Tibial nerve (tissue), 4 donors: Measurements from ENCODE around the gene FA2H. TPM values are rescaled to one million over a fixed set of nuclear protein-coding genes. Genes with fewer than 3 reads are reported as not detected.

ENCODE experiments used
- DNase-seq, 2 donors: peaks; one replicate each; pipeline ENCODE4 v3.0.0-alpha.2; 2019; ENCODE audit warnings: low spot score in 2 of 2
- H3K27ac ChIP-seq, 4 donors: fragments of 200-600 bp; sonication (generic) in 3 of 4; one replicate each; pipeline ENCODE4 v1.5.1; 2017 to 2019; ENCODE audit warnings: mild to moderate bottlenecking in 1 of 4
- H3K27me3 ChIP-seq, 2 donors: fragments of 200-600 bp; sonication (generic) in 1 of 2; one replicate each; pipeline versions ENCODE4 v1.5.1 to v1.6.0; 2017 to 2019
- H3K36me3 ChIP-seq, 3 donors: fragments of 200-600 bp; sonication (generic); one replicate each; pipeline ENCODE4 v1.5.1; 2018 to 2019
- H3K4me1 ChIP-seq, 4 donors: fragments of 200-600 bp; sonication (generic) in 3 of 4; one replicate each; pipeline ENCODE4 v1.5.1; 2017 to 2019
- H3K4me3 ChIP-seq, 4 donors: fragments of 200-600 bp; sonication (generic) in 3 of 4; one replicate each; pipeline ENCODE4 v1.5.1; 2017 to 2019; ENCODE audit warnings: mild to moderate bottlenecking in 1 of 4, moderate library complexity in 1 of 4
- H3K9me3 ChIP-seq, 4 donors: fragments of 200-600 bp; sonication (generic) in 3 of 4; one replicate each; pipeline ENCODE4 v1.5.1; 2017 to 2019
- EP300 ChIP-seq, 2 donors: sonication (generic); formaldehyde crosslinking; IDR thresholded peaks; one replicate each; pipeline ENCODE4 v1.6.1; 2017; ENCODE audit warnings: antibody characterized with exemption in 2 of 2, mild to moderate bottlenecking in 1 of 2
- POLR2A ChIP-seq, 2 donors: fragments of 450-650 bp; IDR thresholded peaks; one replicate each; pipeline ENCODE4 v1.6.1; 2017; ENCODE audit warnings: antibody characterized with exemption in 2 of 2, mild to moderate bottlenecking in 2 of 2, moderate library complexity in 2 of 2
- WGBS, 2 donors: methylation state at CpG; one replicate each; pipeline ENCODE4 v1.1.5; 2018; 5-methylcytosine and 5-hydroxymethylcytosine counted together
- total RNA-seq, 4 donors: library from RNA; depleted of rRNA; stranded (reverse); fragments of >200 nt; gene quantifications; one replicate each; pipeline ENCODE4 v1.1.0, GENCODE V29; 2016
- TF ChIP-seq, protein P1 (sequence below), 5 experiments: fragments of 200-600 bp in 3 of 5; fragments of 450-650 bp in 2 of 5; sonication (generic) in 3 of 5; IDR thresholded peaks; one replicate each; pipeline ENCODE4 v1.5.1; 2016 to 2019; ENCODE audit warnings: antibody characterized with exemption in 5 of 5, mild to moderate bottlenecking in 3 of 5, moderate library complexity in 2 of 5

Gene FA2H
- total RNA-seq, 4 donors from 2014 or later: 11.9 to 31.6 (median 21.6) TPM

DNA sequence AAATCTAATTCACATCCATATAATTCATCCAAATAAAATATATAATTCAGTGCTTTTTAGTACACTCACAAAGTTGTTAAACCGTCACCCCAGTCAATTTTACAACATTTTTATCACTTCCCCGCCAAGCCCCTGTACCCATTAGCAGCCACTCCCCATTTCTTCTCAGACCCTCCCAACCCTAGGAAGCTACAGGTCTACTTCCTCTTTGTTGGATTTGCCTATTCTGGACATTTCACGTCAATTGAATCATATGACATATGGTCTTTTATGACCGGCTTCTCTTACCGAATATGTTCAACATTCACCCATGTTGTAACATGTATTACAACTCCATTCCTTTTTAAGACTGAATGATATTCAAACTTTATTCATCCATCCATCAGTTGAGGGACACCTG lies 54.0 kb downstream of the FA2H start:
- TF ChIP-seq EP300 (IDR thresholded peaks at IDR 0.05) (no peak), POLR2A (IDR thresholded peaks at IDR 0.05) (no peak)
- TF ChIP-seq, protein P1, sequence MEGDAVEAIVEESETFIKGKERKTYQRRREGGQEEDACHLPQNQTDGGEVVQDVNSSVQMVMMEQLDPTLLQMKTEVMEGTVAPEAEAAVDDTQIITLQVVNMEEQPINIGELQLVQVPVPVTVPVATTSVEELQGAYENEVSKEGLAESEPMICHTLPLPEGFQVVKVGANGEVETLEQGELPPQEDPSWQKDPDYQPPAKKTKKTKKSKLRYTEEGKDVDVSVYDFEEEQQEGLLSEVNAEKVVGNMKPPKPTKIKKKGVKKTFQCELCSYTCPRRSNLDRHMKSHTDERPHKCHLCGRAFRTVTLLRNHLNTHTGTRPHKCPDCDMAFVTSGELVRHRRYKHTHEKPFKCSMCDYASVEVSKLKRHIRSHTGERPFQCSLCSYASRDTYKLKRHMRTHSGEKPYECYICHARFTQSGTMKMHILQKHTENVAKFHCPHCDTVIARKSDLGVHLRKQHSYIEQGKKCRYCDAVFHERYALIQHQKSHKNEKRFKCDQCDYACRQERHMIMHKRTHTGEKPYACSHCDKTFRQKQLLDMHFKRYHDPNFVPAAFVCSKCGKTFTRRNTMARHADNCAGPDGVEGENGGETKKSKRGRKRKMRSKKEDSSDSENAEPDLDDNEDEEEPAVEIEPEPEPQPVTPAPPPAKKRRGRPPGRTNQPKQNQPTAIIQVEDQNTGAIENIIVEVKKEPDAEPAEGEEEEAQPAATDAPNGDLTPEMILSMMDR (IDR thresholded peaks at IDR 0.05): no peak
- Histone ChIP-seq H3K27me3 (no peaks in the 10 kb centered on the region), H3K36me3 (peaks cover 0 to 28% (median 0%) of the 10 kb centered on the region in 3 donors), H3K4me3 (no peak overlapping the region), H3K27ac (no peak overlapping the region), H3K9me3 (no peaks in the 10 kb centered on the region), H3K4me1 (peaks cover 0 to 19% (median 9%) of the 10 kb centered on the region in 4 donors)
- no peak for DNase-seq
- WGBS, 2 donors: 76 to 78% methylated on average over 5 of the region's 5 CpGs

- DNase-seq: no peak
- 89 to 94% methylated on average over 27 of the region's 27 CpGs for WGBS, 2 donors
- TF ChIP-seq, protein P1 (IDR thresholded peaks at IDR 0.05): no peak
- TF ChIP-seq EP300 (IDR thresholded peaks at IDR 0.05) (no peak), POLR2A (IDR thresholded peaks at IDR 0.05) (no peak)
- peak overlapping the region in 1 of 4 donors; percentile 17 for H3K27ac ChIP-seq
- no peaks in the 10 kb centered on the region for H3K27me3 ChIP-seq
- peaks cover 0 to 28% (median 0%) of the 10 kb centered on the region in 3 donors for H3K36me3 ChIP-seq
- no peak overlapping the region for H3K4me3 ChIP-seq
- no peaks in the 10 kb centered on the region for H3K9me3 ChIP-seq
- peaks cover 0 to 3% (median 0%) of the 10 kb centered on the region in 4 donors for H3K4me1 ChIP-seq
These were observed 55.6 kb downstream of the FA2H start for GRCh38 chr16:74718741-74719610.

- Histone ChIP-seq H3K27ac (peak overlapping the region in 1 of 4 donors; percentile 17), H3K4me1 (peaks cover 0 to 8% (median 0%) of the 10 kb centered on the region in 4 donors), H3K36me3 (peaks cover 0 to 28% (median 0%) of the 10 kb centered on the region in 3 donors), H3K9me3 (no peaks in the 10 kb centered on the region), H3K4me3 (no peak overlapping the region), H3K27me3 (no peaks in the 10 kb centered on the region)
- WGBS, 2 donors: 87 to 91% methylated on average over 11 to 12 of the region's 13 CpGs
- DNase-seq: no peak
- TF ChIP-seq, protein P1 (IDR thresholded peaks at IDR 0.05): no peak
These were observed 56.5 kb downstream of the FA2H start for GRCh38 chr16:74718140-74718539.

DNA sequence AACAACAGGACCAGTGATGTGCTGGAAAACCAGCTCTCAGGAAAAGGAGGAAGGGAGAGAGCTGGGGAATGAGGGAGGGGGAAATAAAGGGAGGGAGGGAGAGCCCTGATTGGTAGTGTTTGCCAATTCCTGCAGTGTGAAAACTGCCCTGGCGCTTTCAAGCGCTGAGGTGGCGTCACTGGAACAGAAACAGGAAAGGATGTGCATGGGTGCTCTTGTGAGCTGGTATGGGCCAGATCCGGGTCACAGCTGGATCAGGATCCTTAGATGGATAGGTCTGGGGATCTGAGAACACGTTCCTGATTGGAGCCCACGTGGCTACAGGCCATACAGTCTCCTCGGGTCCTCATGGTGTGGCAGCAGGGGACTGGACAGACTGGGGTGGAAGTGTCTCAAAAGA lies 57.3 kb downstream of the FA2H start:
- no peak for TF ChIP-seq EP300 (IDR thresholded peaks at IDR 0.05)
- TF ChIP-seq, protein P1 (IDR thresholded peaks at IDR 0.05): no peak
- TF ChIP-seq POLR2A (IDR thresholded peaks at IDR 0.05): no peak

DNA sequence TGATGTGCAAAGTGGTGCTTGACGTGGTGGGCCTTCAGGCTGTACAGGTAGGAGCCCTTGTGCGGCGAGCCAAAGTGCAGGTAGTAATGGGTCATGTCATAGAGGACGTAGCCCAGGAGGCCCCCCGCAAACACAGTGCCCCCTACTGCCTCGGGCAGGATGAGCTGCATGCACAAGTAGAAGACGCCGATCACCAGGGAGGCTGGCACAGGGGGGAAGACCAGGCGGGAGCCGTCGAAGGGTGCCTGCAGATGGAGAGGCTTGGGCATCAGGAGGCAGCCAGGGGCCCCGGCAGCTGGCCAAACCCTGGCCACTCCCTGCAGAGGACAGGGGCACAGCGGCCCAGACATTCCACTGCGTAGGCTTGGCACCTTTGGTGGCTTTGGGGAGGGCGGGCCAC lies 58.3 kb downstream of the FA2H start:
- Histone ChIP-seq H3K27ac (no peak overlapping the region), H3K4me3 (no peak overlapping the region), H3K9me3 (no peaks in the 10 kb centered on the region), H3K4me1 (peaks cover 0 to 10% (median 0%) of the 10 kb centered on the region in 4 donors), H3K27me3 (no peaks in the 10 kb centered on the region), H3K36me3 (peaks cover 0 to 28% (median 0%) of the 10 kb centered on the region in 3 donors)
- DNase-seq: no peak
- no peak for TF ChIP-seq EP300 (IDR thresholded peaks at IDR 0.05)
- 88% methylated on average over 15 of the region's 15 CpGs for WGBS, 2 donors

More for the DNA sequence above, 57.3 kb downstream of the FA2H start:
- Histone ChIP-seq H3K27me3 (no peaks in the 10 kb centered on the region), H3K9me3 (no peaks in the 10 kb centered on the region), H3K4me1 (peaks cover 0 to 10% (median 0%) of the 10 kb centered on the region in 4 donors), H3K36me3 (peaks cover 0 to 28% (median 0%) of the 10 kb centered on the region in 3 donors), H3K4me3 (no peak overlapping the region), H3K27ac (peak overlapping the region in 1 of 4 donors; percentile 31)
- 73 to 76% methylated on average over 7 of the region's 7 CpGs for WGBS, 2 donors
- no peak for DNase-seq
